HepG2 (cell line): ENCODE results near the gene FAM222B. TPM values are rescaled to one million over a fixed set of nuclear protein-coding genes. Genes with fewer than 3 reads are reported as not detected.

Experiments
- ATAD3A ChIP-seq: sonication (generic); formaldehyde crosslinking; IDR thresholded peaks from 2 replicates; pipeline ENCODE4 v1.4.0; 2020; ENCODE audit warnings: missing genetic modification reagents
- ATF7 ChIP-seq, 2 experiments: fragments of 450-650 bp in 1 of 2; sonication (generic) in 1 of 2; formaldehyde crosslinking in 1 of 2; IDR thresholded peaks; 2 replicates each; pipeline versions ENCODE4 v1.4.0 to v1.6.1; 2016 to 2020; ENCODE audit warnings: antibody characterized with exemption in 1 of 2, mild to moderate bottlenecking in 1 of 2, missing genetic modification reagents in 1 of 2
- MEF2D ChIP-seq: sonication (generic); formaldehyde crosslinking; IDR thresholded peaks from 2 replicates; pipeline ENCODE4 v1.5.1; 2020; ENCODE audit warnings: mild to moderate bottlenecking, missing genetic modification reagents
- MXD4 ChIP-seq: IDR thresholded peaks from 2 replicates; pipeline ENCODE4 v1.6.1; 2016; ENCODE audit warnings: mild to moderate bottlenecking, missing biosample characterization, missing genetic modification reagents
- PRDM10 ChIP-seq: sonication (generic); formaldehyde crosslinking; IDR thresholded peaks from 2 replicates; pipeline ENCODE4 v1.4.0; 2020; ENCODE audit warnings: low read depth, missing genetic modification reagents
- SMAD3 ChIP-seq: sonication (generic); formaldehyde crosslinking; IDR thresholded peaks from 2 replicates; pipeline ENCODE4 v1.4.0; 2020; ENCODE audit warnings: missing genetic modification reagents
- STAT5B ChIP-seq: sonication (generic); formaldehyde crosslinking; IDR thresholded peaks from 2 replicates; pipeline ENCODE4 v1.4.0; 2020; ENCODE audit warnings: missing genetic modification reagents
- TFAP4 ChIP-seq: sonication (generic); IDR thresholded peaks from 2 replicates; pipeline ENCODE4 v1.6.1; 2016; ENCODE audit warnings: low read depth, borderline replicate concordance
- ZBED4 ChIP-seq: sonication (generic); formaldehyde crosslinking; IDR thresholded peaks from 2 replicates; pipeline ENCODE4 v1.4.0; 2020; ENCODE audit warnings: missing genetic modification reagents, borderline replicate concordance
- ZBTB44 ChIP-seq: sonication (generic); formaldehyde crosslinking; IDR thresholded peaks from 2 replicates; pipeline ENCODE4 v1.4.0; 2020; ENCODE audit warnings: missing genetic modification reagents
- ZFY ChIP-seq: sonication (generic); formaldehyde crosslinking; IDR thresholded peaks from 2 replicates; pipeline ENCODE4 v1.4.0; 2020; ENCODE audit warnings: missing genetic modification reagents
- ZNF224 ChIP-seq: sonication (generic); formaldehyde crosslinking; IDR thresholded peaks from 2 replicates; pipeline ENCODE4 v1.5.0; 2020; ENCODE audit warnings: mild to moderate bottlenecking, missing genetic modification reagents
- ZNF451 ChIP-seq: sonication (generic); formaldehyde crosslinking; IDR thresholded peaks from 2 replicates; pipeline ENCODE4 v1.5.0; 2020; ENCODE audit warnings: mild to moderate bottlenecking, missing genetic modification reagents
- ZNF567 ChIP-seq: sonication (generic); formaldehyde crosslinking; IDR thresholded peaks from 2 replicates; pipeline ENCODE4 v1.8.1; 2023; ENCODE audit warnings: mild to moderate bottlenecking, missing genetic modification reagents, borderline replicate concordance
- ZNF569 ChIP-seq: sonication (generic); formaldehyde crosslinking; IDR thresholded peaks from 2 replicates; pipeline ENCODE4 v1.5.0; 2020; ENCODE audit warnings: mild to moderate bottlenecking, missing genetic modification reagents, moderate library complexity, borderline replicate concordance
- ZNF572 ChIP-seq: sonication (generic); formaldehyde crosslinking; IDR thresholded peaks from 2 replicates; pipeline ENCODE4 v1.5.1; 2020; ENCODE audit warnings: mild to moderate bottlenecking, missing genetic modification reagents
- ZNF737 ChIP-seq: sonication (generic); formaldehyde crosslinking; IDR thresholded peaks from 2 replicates; pipeline ENCODE4 v1.5.0; 2020; ENCODE audit warnings: missing genetic modification reagents, mild to moderate bottlenecking, borderline replicate concordance
- polyA plus RNA-seq, 8 experiments: library from polyadenylated mRNA; depleted of rRNA in 3 of 8; stranded (reverse) in 7 of 8; unstranded in 1 of 8; fragments of >200 nt; fragmentation: Illumina TruSeq in 4 of 8; extraction: Trizol in 4 of 8; gene quantifications; 2 replicates each; pipeline versions ENCODE4 v1.2.1 to v1.2.3, GENCODE V29; 2011 to 2016; ENCODE audit warnings: low read depth in 4 of 8, missing spikeins in 1 of 8, mixed read lengths in 1 of 8; ENCODE audit not compliant: insufficient read depth in 1 of 8
- total RNA-seq, 5 experiments: library from RNA; depleted of rRNA; stranded (reverse); fragments of >200 nt; fragmentation: Illumina TruSeq; extraction: Trizol; gene quantifications; 2 replicates each; pipeline ENCODE4 v1.2.3, GENCODE V29; 2016; ENCODE audit warnings: low read depth in 1 of 5

Gene FAM222B
- total and polyA plus RNA-seq, 2 of the 13 experiments (the other 11 are each of a cell fraction or from before 2014, with no cell fraction given): 3.5 to 7.3 TPM

- peak; percentile 61; the same call in 1 of the 2 replicates for TF ChIP-seq PRDM10 (CRISPR knock-in tag)
- TF ChIP-seq ZNF569 (CRISPR knock-in tag): no peak
- no peak for TF ChIP-seq MEF2D (CRISPR knock-in tag)
- peak; percentile 75 for TF ChIP-seq ZNF572 (CRISPR knock-in tag)
- peak; percentile 16; the same call in 1 of the 2 replicates for TF ChIP-seq ZBED4 (CRISPR knock-in tag)
- TF ChIP-seq STAT5B: no peak
- TF ChIP-seq ZNF224 (CRISPR knock-in tag): no peak
- TF ChIP-seq ZBTB44 (CRISPR knock-in tag): no peak
- TF ChIP-seq ATF7 (IDR thresholded peaks at IDR 0.05): no peak
- no peak for TF ChIP-seq ATF7 (CRISPR knock-in tag; IDR thresholded peaks at IDR 0.05)
- TF ChIP-seq ZNF567 (CRISPR knock-in tag): 0 out of 2 replicates have a peak, but pooled peaks have one; percentile 5
- TF ChIP-seq MXD4 (CRISPR knock-in tag): peak; percentile 78
- TF ChIP-seq TFAP4: peak; percentile 83
- TF ChIP-seq ZFY (CRISPR knock-in tag): no peak; the same call in none of the 2 replicates
- no peak for TF ChIP-seq ATAD3A (CRISPR knock-in tag)
- 0 out of 2 replicates have a peak, but pooled peaks have one; percentile 4 for TF ChIP-seq ZNF451 (CRISPR knock-in tag)
- no peak for TF ChIP-seq ZNF737
- TF ChIP-seq SMAD3 (CRISPR knock-in tag): peak; percentile 60; the same call in 1 of the 2 replicates
Measured at GRCh38 chr17:28726627-28727491, 115.7 kb downstream of the FAM222B start (continued).
